ENCODE results near the gene CENPO. TPM values are rescaled to one million over a fixed set of nuclear protein-coding genes. Genes with fewer than 3 reads are reported as not detected.

The CENPO gene
- total RNA-seq, 2 experiments from 2014 or later: 53.6 to 59.2 TPM

- TF ChIP-seq, protein P1, sequence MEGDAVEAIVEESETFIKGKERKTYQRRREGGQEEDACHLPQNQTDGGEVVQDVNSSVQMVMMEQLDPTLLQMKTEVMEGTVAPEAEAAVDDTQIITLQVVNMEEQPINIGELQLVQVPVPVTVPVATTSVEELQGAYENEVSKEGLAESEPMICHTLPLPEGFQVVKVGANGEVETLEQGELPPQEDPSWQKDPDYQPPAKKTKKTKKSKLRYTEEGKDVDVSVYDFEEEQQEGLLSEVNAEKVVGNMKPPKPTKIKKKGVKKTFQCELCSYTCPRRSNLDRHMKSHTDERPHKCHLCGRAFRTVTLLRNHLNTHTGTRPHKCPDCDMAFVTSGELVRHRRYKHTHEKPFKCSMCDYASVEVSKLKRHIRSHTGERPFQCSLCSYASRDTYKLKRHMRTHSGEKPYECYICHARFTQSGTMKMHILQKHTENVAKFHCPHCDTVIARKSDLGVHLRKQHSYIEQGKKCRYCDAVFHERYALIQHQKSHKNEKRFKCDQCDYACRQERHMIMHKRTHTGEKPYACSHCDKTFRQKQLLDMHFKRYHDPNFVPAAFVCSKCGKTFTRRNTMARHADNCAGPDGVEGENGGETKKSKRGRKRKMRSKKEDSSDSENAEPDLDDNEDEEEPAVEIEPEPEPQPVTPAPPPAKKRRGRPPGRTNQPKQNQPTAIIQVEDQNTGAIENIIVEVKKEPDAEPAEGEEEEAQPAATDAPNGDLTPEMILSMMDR (conservative IDR thresholded peaks at IDR 0.05; ENCODE audit: low read length): peak; percentile 74
- TF ChIP-seq EZH2phosphoT487 (IDR thresholded peaks at IDR 0.05; ENCODE audit: borderline replicate concordance, low read depth, low read length): no peak
- ChIA-PET CTCF (ENCODE audit: unreplicated experiment) (no interaction called here), POLR2A (interaction anchor here (0.7 to 1.3 kb wide), 2 partner anchors 33 to 325 kb away, joined by 3 to 4 read pairs; partner anchors contain the start of genes CENPO and PTRHD1)
- H3K4me3 ChIP-seq (ENCODE audit: low read depth, low read length, poor library complexity, severe bottlenecking): no peak overlapping the region
- no TSS peak for BruUV-seq (replicated peaks)
- no peak overlapping the region for H3K4me2 ChIP-seq (ENCODE audit: low read length)
- H3K27ac ChIP-seq (ENCODE audit: low read depth, low read length, poor library complexity, severe bottlenecking): peak overlapping the region; percentile 14
- H3K9me2 ChIP-seq (ENCODE audit: insufficient read depth, low read length): no peaks in the 10 kb centered on the region
- no peaks in the 10 kb centered on the region for H3K79me2 ChIP-seq (ENCODE audit: insufficient read depth, low read depth, low read length)
- H2AFZ ChIP-seq (ENCODE audit: low read length): no peak overlapping the region
- no peaks in the 10 kb centered on the region for H3K9me3 ChIP-seq (ENCODE audit: low read length)
- intact Hi-C loops (cut with micrococcal nuclease; ENCODE audit: unreplicated experiment): loop anchor here (5.0 kb wide), 1 partner anchor 302 kb away; no protein-coding TSS in a partner anchor
- DNase-seq (ENCODE audit: low spot score): no peak
- H3K36me3 ChIP-seq (ENCODE audit: insufficient read depth, low read length): peaks cover 69% of the 10 kb centered on the region
- no peaks in the 10 kb centered on the region; the same call in 1 of the 2 replicates for H4K20me1 ChIP-seq (ENCODE audit: insufficient read depth, low read length)
- H3K4me1 ChIP-seq (ENCODE audit: insufficient read depth, low read length, poor library complexity, severe bottlenecking): peaks cover 20% of the 10 kb centered on the region
Observed at GRCh38 chr2:24824966-24825882, 32.0 kb downstream of the CENPO start.

DNA sequence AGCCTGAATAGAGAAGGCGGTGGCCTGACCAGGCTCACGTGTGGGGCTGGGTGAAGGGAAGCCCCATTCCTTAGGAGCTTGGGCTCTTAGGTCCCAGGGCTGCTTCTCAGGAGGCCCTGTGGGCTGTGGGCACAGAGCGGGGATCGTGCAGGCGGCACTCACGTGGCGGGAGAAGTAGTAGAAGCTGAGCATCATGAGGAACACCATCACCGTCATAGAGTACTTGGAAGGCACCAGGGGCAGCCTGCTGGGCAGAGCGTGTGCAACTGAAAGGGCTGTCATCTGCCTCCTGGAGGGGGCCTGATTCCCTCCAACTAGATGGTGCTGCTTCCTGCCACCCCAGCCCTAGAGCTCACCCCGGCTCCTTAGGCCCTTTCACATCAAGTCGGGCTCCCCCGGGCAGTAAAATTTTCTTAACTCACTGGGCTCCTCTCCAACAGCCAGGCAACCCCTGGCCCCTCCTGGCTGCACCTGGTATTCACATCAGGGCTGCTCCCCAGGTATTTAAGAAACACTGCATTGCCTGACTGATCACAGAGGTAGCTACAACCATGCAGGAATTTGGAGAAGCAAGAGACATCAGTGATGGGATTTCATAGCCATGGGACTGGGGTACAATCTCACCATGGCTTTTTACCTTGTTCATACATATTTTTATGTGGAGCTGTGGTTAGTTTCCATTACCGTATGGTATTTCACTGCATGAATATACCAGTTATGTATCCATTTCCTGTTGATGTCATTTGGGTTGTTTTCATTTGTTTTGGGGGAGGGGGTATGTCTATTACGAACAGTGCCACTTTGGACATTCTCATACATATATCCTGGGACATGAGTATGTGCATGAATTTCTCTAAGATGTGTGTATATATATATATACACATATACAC lies 32.9 kb downstream of the CENPO start:
- TF ChIP-seq, protein P1 (conservative IDR thresholded peaks at IDR 0.05; ENCODE audit: low read length): no peak
- TF ChIP-seq EZH2phosphoT487 (IDR thresholded peaks at IDR 0.05; ENCODE audit: borderline replicate concordance, low read depth, low read length): no peak
- no peaks in the 10 kb centered on the region for H3K9me3 ChIP-seq (ENCODE audit: low read length)
- CTCF ChIA-PET (ENCODE audit: unreplicated experiment): interaction anchor here (1.6 kb wide), 1 partner anchor 303 kb away, joined by 3 read pairs; no protein-coding TSS in a partner anchor
- peaks cover 69% of the 10 kb centered on the region for H3K36me3 ChIP-seq (ENCODE audit: insufficient read depth, low read length)
- peak; percentile 25 for DNase-seq (ENCODE audit: low spot score)
- H3K27ac ChIP-seq (ENCODE audit: low read depth, low read length, poor library complexity, severe bottlenecking): peak overlapping the region; percentile 14
- BruUV-seq (replicated peaks): no TSS peak
- H2AFZ ChIP-seq (ENCODE audit: low read length): no peak overlapping the region
- peak overlapping the region; percentile 31; the same call in 1 of the 2 replicates for H3K4me2 ChIP-seq (ENCODE audit: low read length)
- no peaks in the 10 kb centered on the region for H3K9me2 ChIP-seq (ENCODE audit: insufficient read depth, low read length)
- POLR2A ChIA-PET: interaction anchor here (0.6 to 1.3 kb wide), 4 partner anchors 9 to 372 kb away, joined by 3 to 4 read pairs (median 3); partner anchors contain the start of genes CENPO and PTRHD1
- intact Hi-C loops (cut with micrococcal nuclease; ENCODE audit: unreplicated experiment): loop anchor here (1.0 to 5.0 kb wide), 3 partner anchors 213 to 335 kb away; partner anchors contain the start of gene NCOA1
- H3K4me1 ChIP-seq (ENCODE audit: insufficient read depth, low read length, poor library complexity, severe bottlenecking): peaks cover 20% of the 10 kb centered on the region
- H3K79me2 ChIP-seq (ENCODE audit: insufficient read depth, low read depth, low read length): no peaks in the 10 kb centered on the region
- H4K20me1 ChIP-seq (ENCODE audit: insufficient read depth, low read length): no peaks in the 10 kb centered on the region; the same call in 1 of the 2 replicates
- H3K4me3 ChIP-seq (ENCODE audit: low read depth, low read length, poor library complexity, severe bottlenecking): no peak overlapping the region
